ENCODE measurements around the gene KRT81.
A peak's percentile ranks its signal among the peaks of the same experiment; 100 is the strongest.
"Not testable (repeated sequence)": the region's sequence is repeated elsewhere in the genome, so short reads cannot be mapped to it uniquely, and the experiment has no call there.

The KRT81 gene

GRCh38 chr12:52253391-52254179 is 37.7 kb downstream of the KRT81 start:
- DNase-seq (ENCODE audit: low read depth in 2 of 2): no peak

GRCh38 chr12:52252728-52253343 is 38.5 kb downstream of the KRT81 start:
- no peak for DNase-seq (ENCODE audit: low read depth in 2 of 2)

- not testable (repeated sequence) for DNase-seq (ENCODE audit: low read depth in 2 of 2)
These were observed 39.1 kb downstream of the KRT81 start for GRCh38 chr12:52252175-52252615.

- no peak for DNase-seq (ENCODE audit: low read depth in 2 of 2)
These were observed 39.8 kb downstream of the KRT81 start for GRCh38 chr12:52251367-52252051.

- no peak for DNase-seq (ENCODE audit: low read depth in 2 of 2)
These were observed 41.0 kb downstream of the KRT81 start for GRCh38 chr12:52250048-52250990.

GRCh38 chr12:52249511-52250047 is 41.8 kb downstream of the KRT81 start:
- DNase-seq (ENCODE audit: low read depth in 2 of 2): no peak

GRCh38 chr12:52248541-52249461 is 42.5 kb downstream of the KRT81 start:
- no peak for DNase-seq (ENCODE audit: low read depth in 2 of 2)

- DNase-seq (ENCODE audit: low read depth in 2 of 2): no peak
These were observed 43.5 kb downstream of the KRT81 start for GRCh38 chr12:52247622-52248540.

GRCh38 chr12:52246720-52247621 is 44.4 kb downstream of the KRT81 start:
- no peak for DNase-seq (ENCODE audit: low read depth in 2 of 2)

- DNase-seq (ENCODE audit: low read depth in 2 of 2): no peak
These were observed 45.3 kb downstream of the KRT81 start for GRCh38 chr12:52245962-52246569.

- DNase-seq (ENCODE audit: low read depth in 2 of 2): no peak
These were observed 45.9 kb downstream of the KRT81 start for GRCh38 chr12:52245259-52245961.

GRCh38 chr12:52244615-52244994 is 46.7 kb downstream of the KRT81 start:
- no peak for DNase-seq (ENCODE audit: low read depth in 2 of 2)

GRCh38 chr12:52243856-52244614 is 47.3 kb downstream of the KRT81 start:
- peak; percentile 52 to 55 for DNase-seq (ENCODE audit: low read depth in 2 of 2)

- no peak for DNase-seq (ENCODE audit: low read depth in 2 of 2)
These were observed 48.0 kb downstream of the KRT81 start for GRCh38 chr12:52243259-52243855.

GRCh38 chr12:52242442-52243258 is 48.7 kb downstream of the KRT81 start:
- DNase-seq (ENCODE audit: low read depth in 2 of 2): no peak

Measured in stimulated activated CD4-positive, alpha-beta T cell treated with anti-CD3 and anti-CD28 coated beads, Interleukin-15, amount 100 ng/mL, for 48 hours (primary cell).